ENCODE results near the gene SH3BP5.

SH3BP5 gene

GRCh38 chr3:15253023-15253697, 79.2 kb downstream of the SH3BP5 start:
- DNase-seq (ENCODE audit: low read depth, low spot score), result no peak

- no peak for DNase-seq (ENCODE audit: low read depth, low spot score)
Observed at GRCh38 chr3:15246186-15246585, 86.2 kb downstream of the SH3BP5 start.

- no peak for DNase-seq (ENCODE audit: low read depth, low spot score)
Observed at GRCh38 chr3:15243822-15244482, 88.4 kb downstream of the SH3BP5 start.

- no peak for DNase-seq (ENCODE audit: low read depth, low spot score)
Observed at GRCh38 chr3:15241341-15241740, 91.0 kb downstream of the SH3BP5 start.

GRCh38 chr3:15229262-15229661, 103.1 kb downstream of the SH3BP5 start:
- DNase-seq (ENCODE audit: low read depth, low spot score), result no peak

GRCh38 chr3:15228147-15228546, 104.2 kb downstream of the SH3BP5 start:
- no peak for DNase-seq (ENCODE audit: low read depth, low spot score)

- DNase-seq (ENCODE audit: low read depth, low spot score), result no peak
Observed at GRCh38 chr3:15223685-15224572, 108.5 kb downstream of the SH3BP5 start.

- no peak for DNase-seq (ENCODE audit: low read depth, low spot score)
Observed at GRCh38 chr3:15221574-15222217, 110.7 kb downstream of the SH3BP5 start.

- no peak for DNase-seq (ENCODE audit: low read depth, low spot score)
Observed at GRCh38 chr3:15220661-15221060, 111.7 kb downstream of the SH3BP5 start.

GRCh38 chr3:15220056-15220455, 112.3 kb downstream of the SH3BP5 start:
- DNase-seq (ENCODE audit: low read depth, low spot score), result no peak

- DNase-seq (ENCODE audit: low read depth, low spot score), result no peak
Observed at GRCh38 chr3:15218689-15219088, 113.7 kb downstream of the SH3BP5 start.

- no peak for DNase-seq (ENCODE audit: low read depth, low spot score)
Observed at GRCh38 chr3:15217841-15218267, 114.5 kb downstream of the SH3BP5 start.

- no peak for DNase-seq (ENCODE audit: low read depth, low spot score)
Observed at GRCh38 chr3:15217011-15217671, 115.2 kb downstream of the SH3BP5 start.

- no peak for DNase-seq (ENCODE audit: low read depth, low spot score)
Observed at GRCh38 chr3:15216501-15216900, 115.9 kb downstream of the SH3BP5 start.

- no peak for DNase-seq (ENCODE audit: low read depth, low spot score)
Observed at GRCh38 chr3:15215996-15216395, 116.4 kb downstream of the SH3BP5 start.

- DNase-seq (ENCODE audit: low read depth, low spot score), result no peak
Observed at GRCh38 chr3:15214758-15215157, 117.6 kb downstream of the SH3BP5 start.

GRCh38 chr3:15211937-15212336, 120.4 kb downstream of the SH3BP5 start:
- DNase-seq (ENCODE audit: low read depth, low spot score), result no peak

GRCh38 chr3:15207836-15208504, 124.4 kb downstream of the SH3BP5 start:
- no peak for DNase-seq (ENCODE audit: low read depth, low spot score)

GRCh38 chr3:15206662-15207576, 125.5 kb downstream of the SH3BP5 start:
- DNase-seq (ENCODE audit: low read depth, low spot score), result no peak

Measured in brain pericyte (primary cell).